OCI-LY7 (cell line): ENCODE data around the gene PCDHGA12. TPM values are rescaled to one million over a fixed set of nuclear protein-coding genes. Genes with fewer than 3 reads are reported as not detected.

ENCODE experiments used
- BruUV-seq: library from RNA; stranded (reverse); fragments of 400-500 nt; replicated peaks from 2 replicates; lab custom pipeline; 2021; lab: Mats Ljungman, UMichigan
- CTCF ChIA-PET: fragments of 300-600 bp; sonication (Branson Sonifier 250); formaldehyde crosslinking; loops from one replicate; lab custom pipeline; 2022; ENCODE audit warnings: antibody characterized with exemption; ENCODE audit not compliant: unreplicated experiment; lab: Charles Lee
- POLR2A ChIA-PET: fragments of 300-600 bp; sonication (Branson Sonifier 250); formaldehyde crosslinking; loops from one replicate; lab custom pipeline; 2022; ENCODE audit warnings: antibody characterized with exemption; lab: Charles Lee
- DNase-seq: peaks from one replicate; pipeline ENCODE4 v3.0.0-alpha.2; 2015; ENCODE audit warnings: low spot score
- H2AFZ ChIP-seq: fragments of 200-600 bp; sonication (generic), shearing (Covaris generic); 2 replicates; pipeline ENCODE4 v1.6.1; 2014; ENCODE audit warnings: mild to moderate bottlenecking, antibody characterized with exemption, low read length, moderate library complexity
- H3K27ac ChIP-seq: fragments of 200-600 bp; sonication (generic); 2 replicates; pipeline ENCODE4 v1.5.1; 2014; ENCODE audit warnings: mixed run types, low read depth, mild to moderate bottlenecking, moderate library complexity, low read length, inconsistent platforms; ENCODE audit not compliant: poor library complexity, severe bottlenecking
- H3K36me3 ChIP-seq: fragments of 200-600 bp; sonication (generic); 2 replicates; pipeline ENCODE4 v1.6.1; 2014; ENCODE audit warnings: mild to moderate bottlenecking, antibody characterized with exemption, low read length, moderate library complexity, mixed read lengths; ENCODE audit not compliant: insufficient read depth
- H3K4me1 ChIP-seq: fragments of 200-600 bp; sonication (generic); 2 replicates; pipeline ENCODE4 v1.5.1; 2014; ENCODE audit warnings: mild to moderate bottlenecking, low read length; ENCODE audit not compliant: insufficient read depth, poor library complexity, severe bottlenecking
- H3K4me2 ChIP-seq: fragments of 200-600 bp; sonication (generic); 2 replicates; pipeline ENCODE4 v1.6.1; 2014; ENCODE audit warnings: mild to moderate bottlenecking, low read length
- H3K4me3 ChIP-seq: fragments of 200-600 bp; sonication (generic); 2 replicates; pipeline ENCODE4 v1.5.1; 2014; ENCODE audit warnings: mild to moderate bottlenecking, low read depth, low read length; ENCODE audit not compliant: poor library complexity, severe bottlenecking
- H3K79me2 ChIP-seq: fragments of 200-600 bp; sonication (generic); 2 replicates; pipeline ENCODE4 v1.6.1; 2016; ENCODE audit warnings: low read depth, mild to moderate bottlenecking, low read length, moderate library complexity, mixed read lengths; ENCODE audit not compliant: insufficient read depth
- H3K9me2 ChIP-seq: fragments of 200-600 bp; sonication (generic); 2 replicates; pipeline ENCODE4 v1.6.1; 2016; ENCODE audit warnings: mild to moderate bottlenecking, low read length, mixed read lengths; ENCODE audit not compliant: insufficient read depth
- H3K9me3 ChIP-seq: fragments of 200-600 bp; sonication (generic); 2 replicates; pipeline ENCODE4 v1.6.1; 2014; ENCODE audit warnings: mild to moderate bottlenecking, mixed run types, low read length, mixed read lengths
- H4K20me1 ChIP-seq: fragments of 200-600 bp; sonication (generic); 2 replicates; pipeline ENCODE4 v1.6.1; 2014; ENCODE audit warnings: mild to moderate bottlenecking, antibody characterized with exemption, low read length, moderate library complexity, mixed read lengths; ENCODE audit not compliant: insufficient read depth
- CTCF ChIP-seq: fragments of 200-600 bp; sonication (generic); conservative IDR thresholded peaks from 2 replicates; pipeline ENCODE4 v1.5.1; 2014; ENCODE audit warnings: mild to moderate bottlenecking, antibody characterized with exemption, low read length, moderate library complexity, mixed read lengths
- EZH2phosphoT487 ChIP-seq: fragments of 200-600 bp; sonication (generic); IDR thresholded peaks from 2 replicates; pipeline ENCODE4 v1.6.1; 2018; ENCODE audit warnings: low read depth, borderline replicate concordance, mild to moderate bottlenecking, mixed run types, antibody characterized with exemption, low read length, moderate library complexity, mixed read lengths
- intact Hi-C: fragments of 100-400 bp; cut with micrococcal nuclease; formaldehyde crosslinking; loops from one replicate; pipeline ENCODE4 v1.10.0; 2022; ENCODE audit not compliant: unreplicated experiment
- total RNA-seq, 2 experiments: library from RNA; depleted of rRNA in 1 of 2; stranded (reverse); fragments of >200 nt in 1 of 2; shearing (Covaris generic) in 1 of 2; gene quantifications; 2 replicates each; pipeline ENCODE4 v1.2.3, GENCODE V29; 2014 to 2022

The PCDHGA12 gene
- total RNA-seq, 2 experiments from 2014 or later = 3.4 to 3.9 TPM

GRCh38 chr5:141477815-141478214, 47.5 kb downstream of the PCDHGA12 start:
- Histone ChIP-seq H3K9me3 (no peaks in the 10 kb centered on the region), H3K4me3 (peak overlapping the region; percentile 79), H3K4me1 (peaks cover 70% of the 10 kb centered on the region), H3K9me2 (no peaks in the 10 kb centered on the region), H3K79me2 (peaks cover 62% of the 10 kb centered on the region), H2AFZ (no peak overlapping the region), H3K36me3 (peaks cover 24% of the 10 kb centered on the region; the same call in 1 of the 2 replicates), H4K20me1 (no peaks in the 10 kb centered on the region), H3K27ac (no peak overlapping the region), H3K4me2 (peak overlapping the region; percentile 84)
- POLR2A ChIA-PET = interaction anchor here (0.6 to 8.0 kb wide), 8 partner anchors 19 to 317 kb away, joined by 3 to 108 read pairs (median 6); no protein-coding TSS in a partner anchor
- CTCF ChIA-PET = interaction anchor here (1.0 to 1.7 kb wide), 3 partner anchors 11 to 36 kb away, joined by 3 to 7 read pairs (median 3); partner anchors contain the start of gene PCDHGC5
- no peak for DNase-seq
- intact Hi-C loops = loop anchor here (5.0 kb wide), 1 partner anchor 116 kb away; the partner anchor contains the start of gene PCDHGA5
- TF ChIP-seq CTCF (no peak), EZH2phosphoT487 (no peak)
- BruUV-seq = no TSS peak

- Histone ChIP-seq H3K9me3 (no peaks in the 10 kb centered on the region), H3K36me3 (peaks cover 24% of the 10 kb centered on the region; the same call in 1 of the 2 replicates), H2AFZ (no peak overlapping the region), H3K27ac (peak overlapping the region; percentile 4), H3K4me1 (peaks cover 76% of the 10 kb centered on the region), H3K4me2 (peak overlapping the region; percentile 84), H3K9me2 (no peaks in the 10 kb centered on the region), H4K20me1 (no peaks in the 10 kb centered on the region), H3K4me3 (peak overlapping the region; percentile 79), H3K79me2 (peaks cover 68% of the 10 kb centered on the region)
- DNase-seq = no peak
- BruUV-seq = no TSS peak
- TF ChIP-seq CTCF (0 out of 2 replicates have a peak, but pooled peaks have one; percentile 23), EZH2phosphoT487 (no peak)
- intact Hi-C loops = loop anchor here (5.0 kb wide), 1 partner anchor 116 kb away; the partner anchor contains the start of gene PCDHGA5
- ChIA-PET CTCF (interaction anchor here (0.5 to 1.7 kb wide), 9 partner anchors 10 to 520 kb away, joined by 3 to 7 read pairs (median 3); partner anchors contain the start of gene PCDHGC5), POLR2A (interaction anchor here (0.6 to 8.0 kb wide), 14 partner anchors 19 to 318 kb away, joined by 3 to 108 read pairs (median 4); partner anchors contain the start of gene PCDHGA12)
These were observed 48.1 kb downstream of the PCDHGA12 start for GRCh38 chr5:141478321-141478945.
